Testis (tissue), 3 donors: ENCODE data around the gene SARDH. TPM values are rescaled to one million over a fixed set of nuclear protein-coding genes. Genes with fewer than 3 reads are reported as not detected.
A peak's percentile ranks its signal among the peaks of the same experiment; 100 is the strongest.

Source experiments
- DNase-seq: peaks from one replicate; pipeline ENCODE4 v3.0.0-alpha.2; 2019
- H3K27ac ChIP-seq, 2 donors: fragments of 200-600 bp; sonication (generic); one replicate each; pipeline ENCODE4 v1.5.1; 2019
- H3K27me3 ChIP-seq: fragments of 200-600 bp; sonication (generic); one replicate; pipeline ENCODE4 v1.5.1; 2019
- H3K36me3 ChIP-seq: fragments of 200-600 bp; sonication (generic); one replicate; pipeline ENCODE4 v1.5.1; 2017; ENCODE audit warnings: low read depth; ENCODE audit errors: missing control alignments
- H3K4me1 ChIP-seq: fragments of 200-600 bp; sonication (generic); one replicate; pipeline ENCODE4 v1.5.1; 2019
- H3K4me3 ChIP-seq, 2 donors: fragments of 200-600 bp; sonication (generic); one replicate each; pipeline ENCODE4 v1.5.1; 2017 to 2019
- H3K9me3 ChIP-seq: fragments of 200-600 bp; sonication (generic); one replicate; pipeline ENCODE4 v1.5.1; 2017
- CTCF ChIP-seq, 3 experiments: fragments of 450-650 bp in 2 of 3; fragments of 200-600 bp in 1 of 3; sonication (generic) in 1 of 3; IDR thresholded peaks; one replicate each; pipeline ENCODE4 v1.5.1; 2016 to 2019; ENCODE audit warnings: antibody characterized with exemption in 3 of 3, mild to moderate bottlenecking in 2 of 3, moderate library complexity in 1 of 3
- POLR2A ChIP-seq: fragments of 450-650 bp; IDR thresholded peaks from one replicate; pipeline ENCODE4 v1.6.1; 2017; ENCODE audit warnings: antibody characterized with exemption, mild to moderate bottlenecking, moderate library complexity
- WGBS, 2 donors: methylation state at CpG; one replicate each; pipeline ENCODE4 v1.1.5; 2018; 5-methylcytosine and 5-hydroxymethylcytosine counted together
- intact Hi-C: fragments of 100-400 bp; cut with DNase I; formaldehyde crosslinking; loops from one replicate; pipeline ENCODE4 v1.15.1; 2023; ENCODE audit warnings: low total_unique reads
- polyA plus RNA-seq: library from polyadenylated mRNA; stranded (reverse); fragments of 350-450 nt; fragmentation: Illumina TruSeq; extraction: RNeasy Lipid Tissue Mini Kit (QIAGEN cat#74804); gene quantifications from one replicate; pipeline ENCODE4 v1.2.3, GENCODE V29; 2014; ENCODE audit warnings: low read depth, low replicate concordance; ENCODE audit not compliant: insufficient read depth
- total RNA-seq, 2 donors: library from RNA; depleted of rRNA; stranded (reverse); fragments of >200 nt; gene quantifications; one replicate each; pipeline ENCODE4 v1.2.3, GENCODE V29; 2016

Gene SARDH
- total and polyA plus RNA-seq, 3 donors from 2014 or later = 2.6 to 7.2 (median 5.1) TPM

- Histone ChIP-seq H3K27ac (no peak overlapping the region), H3K4me1 (no peaks in the 10 kb centered on the region), H3K36me3 (no peaks in the 10 kb centered on the region), H3K4me3 (no peak overlapping the region), H3K27me3 (no peaks in the 10 kb centered on the region), H3K9me3 (no peaks in the 10 kb centered on the region)
- TF ChIP-seq CTCF (IDR thresholded peaks at IDR 0.05) = no peak
- no peak for TF ChIP-seq POLR2A
- DNase-seq = no peak
- WGBS, 2 donors = 72 to 74% methylated on average over 3 of the region's 11 CpGs
- intact Hi-C loops = no loop called here
These were observed 21.8 kb upstream of the SARDH start for GRCh38 chr9:133759946-133760345.

GRCh38 chr9:133759146-133759900 lies 21.2 kb upstream of the SARDH start:
- 48 to 64% methylated on average over 19 to 32 of the region's 32 CpGs for WGBS, 2 donors
- H3K27ac ChIP-seq = no peak overlapping the region
- no peaks in the 10 kb centered on the region for H3K36me3 ChIP-seq
- H3K27me3 ChIP-seq = no peaks in the 10 kb centered on the region
- TF ChIP-seq CTCF (IDR thresholded peaks at IDR 0.05) = no peak
- no peaks in the 10 kb centered on the region for H3K9me3 ChIP-seq
- no peak overlapping the region for H3K4me3 ChIP-seq
- no peaks in the 10 kb centered on the region for H3K4me1 ChIP-seq
- intact Hi-C loops = no loop called here
- DNase-seq = peak; percentile 48

- no peaks in the 10 kb centered on the region for H3K9me3 ChIP-seq
- no peaks in the 10 kb centered on the region for H3K4me1 ChIP-seq
- peak; percentile 12 for DNase-seq
- TF ChIP-seq POLR2A (no peak), CTCF (IDR thresholded peaks at IDR 0.05) (no peak)
- no peaks in the 10 kb centered on the region for H3K36me3 ChIP-seq
- no peak overlapping the region for H3K4me3 ChIP-seq
- no peak overlapping the region for H3K27ac ChIP-seq
- WGBS, 2 donors = 72 to 86% methylated on average over 7 of the region's 7 CpGs
- H3K27me3 ChIP-seq = no peaks in the 10 kb centered on the region
- intact Hi-C loops = no loop called here
These were observed 20.1 kb upstream of the SARDH start for GRCh38 chr9:133758228-133758627.

DNA sequence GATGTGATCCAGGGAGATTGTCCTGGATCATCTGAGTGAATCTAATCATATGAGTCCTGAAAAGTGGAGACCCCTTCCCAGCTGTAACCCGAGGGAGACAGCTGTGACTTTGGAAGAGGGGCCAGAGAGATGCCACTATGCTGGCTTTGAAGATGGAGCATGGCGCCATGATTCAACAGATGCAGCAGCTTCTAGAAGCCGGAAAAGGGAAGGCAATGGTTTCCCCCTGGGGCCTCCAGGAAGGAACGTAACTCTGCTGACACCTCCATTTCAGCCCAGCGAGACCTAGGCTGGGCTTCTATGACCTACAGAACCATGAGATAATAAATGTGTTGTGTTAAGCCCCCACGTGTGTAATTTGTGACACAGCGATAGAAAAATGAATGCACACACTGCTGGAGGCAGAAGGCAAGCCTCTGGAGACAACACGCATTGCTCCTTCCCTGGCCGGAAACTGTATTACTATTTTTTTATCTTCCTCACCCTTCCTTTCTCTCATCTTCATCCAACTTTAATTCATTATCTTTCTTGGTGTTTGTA lies 16.6 kb upstream of the SARDH start:
- intact Hi-C loops = no loop called here
- no peaks in the 10 kb centered on the region for H3K9me3 ChIP-seq
- H3K27me3 ChIP-seq = no peaks in the 10 kb centered on the region
- peak; percentile 9 for DNase-seq
- no peak for TF ChIP-seq POLR2A
- no peaks in the 10 kb centered on the region for H3K4me1 ChIP-seq
- no peak overlapping the region for H3K27ac ChIP-seq
- WGBS, 2 donors = 51 to 61% methylated on average over 9 of the region's 9 CpGs
- no peaks in the 10 kb centered on the region for H3K36me3 ChIP-seq
- no peak overlapping the region for H3K4me3 ChIP-seq

DNA sequence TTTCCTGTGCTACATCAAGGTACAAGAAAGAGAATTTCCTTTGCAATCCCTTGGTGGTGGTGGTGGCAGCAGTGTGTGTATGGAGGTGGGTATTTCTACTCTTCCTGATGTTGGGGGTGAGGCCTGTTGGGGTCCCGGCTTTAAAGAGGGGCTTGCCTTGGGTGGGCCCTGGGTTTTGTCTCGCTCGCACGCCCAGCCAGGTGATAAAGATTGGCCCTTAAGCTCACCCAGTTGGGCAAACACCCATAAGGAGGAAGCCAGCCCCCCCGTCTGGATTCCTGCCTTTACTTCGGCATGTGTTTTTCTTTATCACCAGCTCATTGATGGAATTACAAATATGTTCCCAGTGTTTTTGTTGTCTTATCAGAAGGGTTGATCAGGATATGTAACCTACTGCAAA lies 16.0 kb upstream of the SARDH start:
- 94 to 96% methylated on average over 6 of the region's 6 CpGs for WGBS, 2 donors
- Histone ChIP-seq H3K27ac (no peak overlapping the region), H3K4me1 (no peaks in the 10 kb centered on the region), H3K27me3 (no peaks in the 10 kb centered on the region), H3K9me3 (no peaks in the 10 kb centered on the region), H3K4me3 (no peak overlapping the region), H3K36me3 (no peaks in the 10 kb centered on the region)
- peak; percentile 3 for DNase-seq
- intact Hi-C loops = no loop called here
- TF ChIP-seq POLR2A (no peak), CTCF (IDR thresholded peaks at IDR 0.05) (no peak)
